Activated CD8-positive, alpha-beta T cell treated with anti-CD3 and anti-CD28 coated beads for 36 hours (primary cell): ENCODE measurements around the gene PLOD3. TPM values are rescaled to one million over a fixed set of nuclear protein-coding genes. Genes with fewer than 3 reads are reported as not detected.

ENCODE experiments used
- ATAC-seq: fragments of 200-7000 bp; cut with Tn5 transposase; one replicate; pipeline ENCODE4 v1.10.0; 2021; ENCODE audit warnings: mild to moderate bottlenecking, moderate library complexity
- CTCF ChIA-PET: fragments of 350-600 bp; sonication (Branson Sonifier 250); formaldehyde crosslinking; loops from one replicate; lab custom pipeline; 2021; ENCODE audit warnings: antibody characterized with exemption; lab: Charles Lee
- POLR2A ChIA-PET: fragments of 350-600 bp; sonication (Branson Sonifier 250); formaldehyde crosslinking; loops from one replicate; lab custom pipeline; 2021; ENCODE audit warnings: antibody characterized with exemption; lab: Charles Lee
- DNase-seq: peaks from one replicate; pipeline ENCODE4 v3.0.0-alpha.2; 2020
- H3K27ac Mint-ChIP-seq: one replicate; pipeline ENCODE4 v1.8.0; 2021; ENCODE audit warnings: mild to moderate bottlenecking, mixed read lengths
- H3K27me3 Mint-ChIP-seq: one replicate; pipeline ENCODE4 v1.8.0; 2021; ENCODE audit warnings: mixed read lengths
- H3K36me3 Mint-ChIP-seq: one replicate; pipeline ENCODE4 v1.8.0; 2021; ENCODE audit warnings: low read depth, mixed read lengths
- H3K4me1 Mint-ChIP-seq: one replicate; pipeline ENCODE4 v1.8.0; 2021; ENCODE audit warnings: low read depth, mixed read lengths
- H3K4me3 Mint-ChIP-seq: one replicate; pipeline ENCODE4 v1.8.0; 2021; ENCODE audit warnings: mild to moderate bottlenecking, moderate library complexity, mixed read lengths
- H3K9me3 Mint-ChIP-seq: one replicate; pipeline ENCODE4 v1.8.0; 2021; ENCODE audit warnings: mixed read lengths
- intact Hi-C: fragments of 100-400 bp; cut with micrococcal nuclease; formaldehyde crosslinking; loops from one replicate; pipeline ENCODE4 v1.10.0; 2022
- total RNA-seq, 2 experiments: library from RNA; stranded (reverse); gene quantifications; one replicate each; pipeline ENCODE4 v1.2.3, GENCODE V29; 2021
- TF ChIP-seq, protein P1 (sequence below): fragments of 200-600 bp; IDR thresholded peaks from one replicate; pipeline ENCODE4 v1.8.0; 2022; ENCODE audit warnings: antibody characterized with exemption, mild to moderate bottlenecking

PLOD3 gene
- total RNA-seq, 2 experiments from 2014 or later, result 20.4 to 24.4 TPM

DNA sequence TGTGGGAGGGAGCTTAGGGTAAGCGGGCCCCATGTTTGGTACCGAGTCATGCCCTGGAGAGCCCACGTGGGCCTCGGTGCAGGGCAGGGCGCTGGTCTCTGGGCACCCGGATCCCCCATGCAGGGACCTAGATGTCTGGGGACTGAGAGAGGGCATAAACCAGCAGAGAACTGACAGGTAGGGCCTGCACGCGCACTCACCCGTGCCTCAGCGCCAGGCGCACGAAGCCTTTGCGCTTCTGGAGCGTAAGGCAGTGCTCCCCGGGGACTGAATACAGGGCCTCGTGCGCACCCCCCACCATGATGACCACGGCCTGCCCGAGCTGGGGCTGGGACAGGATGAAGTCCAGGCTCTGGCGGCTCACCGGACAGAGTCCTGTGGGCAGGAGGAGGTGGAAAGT lies 19.4 kb downstream of the PLOD3 start:
- no peak for DNase-seq
- Mint-ChIP-seq H3K4me1 (peaks cover 2% of the 10 kb centered on the region), H3K36me3 (no peaks in the 10 kb centered on the region), H3K27ac (no peak overlapping the region), H3K9me3 (no peaks in the 10 kb centered on the region), H3K27me3 (peaks cover 24% of the 10 kb centered on the region), H3K4me3 (no peak overlapping the region)
- CTCF ChIA-PET, result interaction anchor here (1.4 kb wide), 1 partner anchor 54 kb away, joined by 4 read pairs; no protein-coding TSS in a partner anchor
- TF ChIP-seq, protein P1, sequence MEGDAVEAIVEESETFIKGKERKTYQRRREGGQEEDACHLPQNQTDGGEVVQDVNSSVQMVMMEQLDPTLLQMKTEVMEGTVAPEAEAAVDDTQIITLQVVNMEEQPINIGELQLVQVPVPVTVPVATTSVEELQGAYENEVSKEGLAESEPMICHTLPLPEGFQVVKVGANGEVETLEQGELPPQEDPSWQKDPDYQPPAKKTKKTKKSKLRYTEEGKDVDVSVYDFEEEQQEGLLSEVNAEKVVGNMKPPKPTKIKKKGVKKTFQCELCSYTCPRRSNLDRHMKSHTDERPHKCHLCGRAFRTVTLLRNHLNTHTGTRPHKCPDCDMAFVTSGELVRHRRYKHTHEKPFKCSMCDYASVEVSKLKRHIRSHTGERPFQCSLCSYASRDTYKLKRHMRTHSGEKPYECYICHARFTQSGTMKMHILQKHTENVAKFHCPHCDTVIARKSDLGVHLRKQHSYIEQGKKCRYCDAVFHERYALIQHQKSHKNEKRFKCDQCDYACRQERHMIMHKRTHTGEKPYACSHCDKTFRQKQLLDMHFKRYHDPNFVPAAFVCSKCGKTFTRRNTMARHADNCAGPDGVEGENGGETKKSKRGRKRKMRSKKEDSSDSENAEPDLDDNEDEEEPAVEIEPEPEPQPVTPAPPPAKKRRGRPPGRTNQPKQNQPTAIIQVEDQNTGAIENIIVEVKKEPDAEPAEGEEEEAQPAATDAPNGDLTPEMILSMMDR, result no peak
- intact Hi-C loops, result no loop called here
- no peak for ATAC-seq
- POLR2A ChIA-PET, result no interaction called here

DNA sequence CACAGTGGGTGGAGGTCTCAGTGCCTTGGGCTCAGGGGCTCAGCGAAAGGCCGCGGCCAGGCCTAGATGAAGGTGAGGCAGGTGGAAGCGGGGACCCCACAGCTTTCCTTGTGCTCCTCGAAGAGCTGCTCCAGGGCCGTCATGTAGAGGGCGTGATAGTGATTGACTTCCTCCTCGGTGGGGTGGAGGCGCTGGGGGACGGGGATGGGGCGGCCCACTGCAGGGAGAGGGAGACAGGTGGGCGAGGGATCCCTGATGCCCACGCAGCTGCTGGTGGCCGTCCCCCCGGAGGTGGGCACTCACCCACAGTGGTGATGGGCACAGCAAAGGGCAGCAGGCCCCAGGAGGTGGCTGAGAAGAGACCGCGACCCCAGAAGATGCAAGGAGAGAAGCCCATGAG lies 21.5 kb downstream of the PLOD3 start:
- POLR2A ChIA-PET, result no interaction called here
- intact Hi-C loops, result no loop called here
- DNase-seq (no peak), ATAC-seq (no peak)
- CTCF ChIA-PET, result interaction anchor here (0.7 to 6.6 kb wide), 3 partner anchors 52 to 95 kb away, joined by 3 to 280 read pairs (median 5); no protein-coding TSS in a partner anchor
- peaks cover 14% of the 10 kb centered on the region for H3K27me3 Mint-ChIP-seq
- no peak overlapping the region for H3K27ac Mint-ChIP-seq
- no peak overlapping the region for H3K4me3 Mint-ChIP-seq
- peaks cover under 1% of the 10 kb centered on the region for H3K4me1 Mint-ChIP-seq
- no peaks in the 10 kb centered on the region for H3K9me3 Mint-ChIP-seq
- TF ChIP-seq, protein P1, result no peak
- no peaks in the 10 kb centered on the region for H3K36me3 Mint-ChIP-seq

DNA sequence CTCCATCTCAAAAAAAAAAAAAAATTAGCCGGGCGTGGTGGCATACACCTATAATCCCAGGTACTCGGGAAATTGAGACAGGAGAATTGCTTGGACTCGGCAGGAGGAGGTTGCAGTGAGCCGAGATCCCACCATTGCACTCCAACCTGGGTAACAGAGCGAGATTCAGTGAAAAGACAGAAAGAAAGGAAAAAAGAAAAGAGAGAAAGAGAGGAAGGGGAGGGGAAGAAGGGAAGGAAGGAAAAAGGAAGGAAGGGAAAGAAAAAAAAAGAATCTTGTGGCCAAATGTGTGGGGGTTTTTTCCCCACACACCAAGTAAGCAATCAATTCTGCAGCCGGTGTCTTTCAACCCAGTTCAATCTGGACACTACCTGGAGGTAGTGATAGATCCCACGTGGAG lies 28.3 kb downstream of the PLOD3 start:
- Mint-ChIP-seq H3K4me1 (no peaks in the 10 kb centered on the region), H3K36me3 (no peaks in the 10 kb centered on the region), H3K27ac (no peak overlapping the region), H3K27me3 (peaks cover 5% of the 10 kb centered on the region), H3K4me3 (no peak overlapping the region), H3K9me3 (no peaks in the 10 kb centered on the region)
- TF ChIP-seq, protein P1, result no peak
- intact Hi-C loops, result no loop called here
- ChIA-PET CTCF (interaction anchor here (6.6 kb wide), 1 partner anchor 46 kb away, joined by 280 read pairs; no protein-coding TSS in a partner anchor), POLR2A (no interaction called here)
- no peak for ATAC-seq
- no peak for DNase-seq

DNA sequence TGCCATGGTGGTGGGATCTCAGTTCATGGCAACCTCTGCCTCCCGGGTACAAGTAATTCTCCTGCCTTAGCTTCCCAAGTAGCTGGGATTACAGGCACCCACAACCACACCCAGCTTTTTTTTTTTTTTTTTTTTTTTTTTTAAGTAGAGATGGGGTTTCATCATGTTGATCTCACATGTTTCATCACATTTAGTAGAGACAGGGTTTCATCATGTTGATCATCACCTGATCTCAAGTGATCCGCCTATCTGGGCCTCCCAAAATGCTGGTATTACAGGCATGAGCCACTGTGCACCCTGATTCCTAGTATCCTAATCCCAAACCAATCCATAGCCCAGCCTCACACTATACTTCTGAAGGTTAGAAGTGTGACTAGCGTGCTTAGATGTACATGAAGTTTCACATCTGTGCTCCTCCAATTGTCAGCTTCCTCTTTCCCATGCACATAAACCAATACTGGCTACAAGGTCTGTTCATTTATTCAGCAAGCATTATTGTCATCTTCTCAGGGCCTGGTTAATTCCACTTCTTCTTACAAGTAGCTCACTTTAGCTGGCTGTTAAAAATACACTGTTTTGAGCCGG lies 30.4 kb downstream of the PLOD3 start:
- intact Hi-C loops, result no loop called here
- peaks cover 14% of the 10 kb centered on the region for H3K27me3 Mint-ChIP-seq
- no peak overlapping the region for H3K4me3 Mint-ChIP-seq
- no peaks in the 10 kb centered on the region for H3K9me3 Mint-ChIP-seq
- POLR2A ChIA-PET, result interaction anchor here (0.7 kb wide), 1 partner anchor 1080 kb away, joined by 4 read pairs; no protein-coding TSS in a partner anchor
- TF ChIP-seq, protein P1, result no peak
- H3K36me3 Mint-ChIP-seq, result no peaks in the 10 kb centered on the region
- CTCF ChIA-PET, result interaction anchor here (1.0 to 3.0 kb wide), 2 partner anchors 43 to 44 kb away, joined by 3 to 23 read pairs; no protein-coding TSS in a partner anchor
- no peak for ATAC-seq
- H3K4me1 Mint-ChIP-seq, result peaks cover 2% of the 10 kb centered on the region
- DNase-seq, result no peak
- H3K27ac Mint-ChIP-seq, result no peak overlapping the region

DNA sequence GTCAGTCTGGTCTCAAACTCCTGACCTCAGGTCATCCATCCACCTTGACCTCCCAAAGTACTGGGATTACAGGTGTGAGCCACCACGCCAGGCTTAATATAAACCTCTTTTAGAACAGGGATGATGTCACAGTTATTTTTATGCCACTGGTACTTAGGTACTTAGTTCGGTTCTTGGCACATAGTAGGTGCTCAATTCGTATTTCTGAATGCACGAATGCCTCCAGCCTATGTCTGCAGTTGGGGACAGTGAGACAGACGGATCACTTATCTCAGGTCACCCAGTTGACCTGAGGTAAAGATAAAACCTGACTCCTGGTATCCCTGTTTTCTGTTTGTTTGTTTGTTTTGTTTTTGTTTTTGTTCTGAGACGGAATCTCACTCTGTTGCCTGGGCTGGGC lies 31.2 kb downstream of the PLOD3 start:
- ATAC-seq (no peak), DNase-seq (no peak)
- ChIA-PET CTCF (interaction anchor here (3.0 kb wide), 1 partner anchor 42 kb away, joined by 23 read pairs; no protein-coding TSS in a partner anchor), POLR2A (no interaction called here)
- Mint-ChIP-seq H3K36me3 (no peaks in the 10 kb centered on the region), H3K27ac (no peak overlapping the region), H3K9me3 (no peaks in the 10 kb centered on the region), H3K27me3 (peaks cover 16% of the 10 kb centered on the region), H3K4me1 (peaks cover 2% of the 10 kb centered on the region), H3K4me3 (no peak overlapping the region)
- TF ChIP-seq, protein P1, result no peak
- intact Hi-C loops, result no loop called here
